Bronchial epithelial cell (primary cell): ENCODE measurements around the gene DDX3X. TPM values are rescaled to one million over a fixed set of nuclear protein-coding genes. Genes with fewer than 3 reads are reported as not detected.

Experiments
- DNase-seq: peaks from one replicate; pipeline ENCODE4 v3.0.0-alpha.2; 2010; ENCODE audit warnings: low read depth
- FAIRE-seq: peaks from 2 replicates; lab custom pipeline; 2011; peaks lifted over from hg19 to GRCh38; lab: Jason Lieb, UNC
- H3K27me3 ChIP-seq: 2 replicates; pipeline ENCODE4 v1.5.1; 2011; ENCODE audit warnings: low read length; ENCODE audit not compliant: control insufficient read depth, insufficient read depth
- H3K36me3 ChIP-seq: 2 replicates; pipeline ENCODE4 v1.5.1; 2011; ENCODE audit warnings: low read length; ENCODE audit not compliant: control insufficient read depth, insufficient read depth
- H3K4me3 ChIP-seq: 2 replicates; pipeline ENCODE4 v1.5.1; 2011; ENCODE audit warnings: mild to moderate bottlenecking, low read depth, low read length, control low read depth
- CTCF ChIP-seq: IDR thresholded peaks from 2 replicates; pipeline ENCODE4 v1.5.1; 2011; ENCODE audit warnings: mild to moderate bottlenecking, moderate library complexity, low read length, control low read depth, inconsistent platforms; ENCODE audit not compliant: insufficient read depth, severe bottlenecking
- total RNA-seq: library from RNA; depleted of rRNA; stranded (reverse); fragments of >200 nt; gene quantifications from 2 replicates; pipeline ENCODE4 v1.2.1, GENCODE V29; 2014

The DDX3X gene
- total RNA-seq, 1 donor from 2014 or later = 239 TPM

DNA sequence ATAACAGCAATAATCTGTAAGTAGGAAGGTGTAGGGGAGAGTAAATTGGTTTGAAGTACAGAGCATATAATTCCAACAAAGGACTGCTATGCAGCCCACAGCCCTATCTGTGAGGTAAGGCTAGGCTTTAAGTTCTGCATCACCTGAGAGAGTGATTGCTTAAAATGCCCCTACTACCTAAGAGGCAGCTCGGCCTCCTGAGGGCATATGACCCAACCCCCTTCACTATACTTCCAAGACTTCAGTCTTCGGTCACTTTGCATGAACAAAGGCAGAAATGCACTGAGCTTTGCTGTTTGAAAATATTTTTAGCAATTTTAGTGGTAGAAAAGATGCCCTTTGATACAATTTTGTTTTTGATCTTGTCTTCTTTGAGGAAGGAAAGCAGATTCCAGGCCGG, 4.9 kb upstream of the DDX3X start:
- no peaks in the 10 kb centered on the region for H3K27me3 ChIP-seq
- no peak overlapping the region for H3K4me3 ChIP-seq
- no peak for DNase-seq
- TF ChIP-seq CTCF = no peak
- FAIRE-seq = no peak
- no peaks in the 10 kb centered on the region for H3K36me3 ChIP-seq

- DNase-seq = no peak
- FAIRE-seq = no peak
- TF ChIP-seq CTCF = no peak
- Histone ChIP-seq H3K36me3 (no peaks in the 10 kb centered on the region), H3K4me3 (peak overlapping the region; percentile 24), H3K27me3 (no peaks in the 10 kb centered on the region)
These were observed 2.0 kb upstream of the DDX3X start for GRCh38 chrX:41332005-41332404.

- Histone ChIP-seq H3K27me3 (no peaks in the 10 kb centered on the region), H3K4me3 (peak overlapping the region; percentile 90), H3K36me3 (no peaks in the 10 kb centered on the region)
- TF ChIP-seq CTCF = no peak
- DNase-seq (no peak), FAIRE-seq (no peak)
These were observed 1.5 kb upstream of the DDX3X start for GRCh38 chrX:41332408-41333002.

- no peaks in the 10 kb centered on the region for H3K36me3 ChIP-seq
- no peak for FAIRE-seq
- H3K27me3 ChIP-seq = no peaks in the 10 kb centered on the region
- peak overlapping the region; percentile 90 for H3K4me3 ChIP-seq
- DNase-seq = peak; percentile 57
- no peak for TF ChIP-seq CTCF
These were observed 789 bp upstream of the DDX3X start for GRCh38 chrX:41333003-41333743.

DNA sequence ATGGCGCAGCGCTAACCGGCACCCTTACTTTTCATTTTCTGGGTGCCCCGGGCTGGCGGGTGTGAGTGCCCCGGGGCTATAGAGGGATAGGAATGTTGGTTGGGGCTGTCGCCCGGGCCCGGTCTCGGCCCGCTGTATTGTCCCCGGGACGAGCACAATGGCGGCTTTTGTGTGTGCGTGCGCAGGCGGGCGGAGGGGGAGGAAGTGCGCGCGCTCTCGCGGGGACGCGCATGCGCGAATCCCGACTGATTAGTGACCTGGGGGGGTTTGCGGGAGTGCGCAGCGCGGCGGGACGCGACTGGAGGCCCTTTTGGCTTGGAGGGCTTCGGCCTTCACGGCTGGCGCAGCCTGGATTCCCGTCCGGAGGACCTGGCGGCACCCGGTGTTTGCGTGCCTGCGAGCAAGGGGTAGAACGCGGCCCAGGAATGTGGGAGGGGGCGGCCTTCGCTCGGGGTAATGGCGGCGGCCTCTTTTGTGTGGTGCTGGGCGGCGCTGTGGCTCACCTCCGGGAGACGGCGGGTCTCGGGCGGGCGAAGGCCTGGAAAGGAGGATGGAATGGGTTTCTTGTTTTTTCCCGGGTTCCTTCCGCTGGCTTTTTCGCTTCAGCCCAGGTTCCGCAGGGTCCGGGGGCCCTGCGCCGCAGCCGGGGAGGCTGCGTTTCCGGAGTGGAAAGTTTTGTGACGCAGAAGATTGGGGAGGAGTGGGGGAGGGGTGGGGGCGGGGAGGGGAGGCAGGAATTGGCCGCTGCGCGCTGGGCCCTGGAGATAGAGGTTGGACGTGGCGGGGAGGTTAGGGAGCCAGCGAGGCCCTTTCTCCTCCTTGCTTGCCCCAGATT, 618 bp downstream of the DDX3X start:
- FAIRE-seq (no peak), DNase-seq (no peak)
- H3K27me3 ChIP-seq = no peaks in the 10 kb centered on the region
- no peak for TF ChIP-seq CTCF
- peak overlapping the region; percentile 90 for H3K4me3 ChIP-seq
- peaks cover under 1% of the 10 kb centered on the region for H3K36me3 ChIP-seq
